GM21825 (cell line): ENCODE results near the gene ANAPC2.

ENCODE experiments used
- ATAC-seq: cut with Tn5 transposase; IDR thresholded peaks from one replicate; pipeline ENCODE4 v1.9.1; 2021; ENCODE audit warnings: mild to moderate bottlenecking, moderate library complexity; ENCODE audit not compliant: unreplicated experiment

Gene ANAPC2

GRCh38 chr9:137176302-137177182 lies 11.8 kb downstream of the ANAPC2 start:
- no peak for ATAC-seq

- no peak for ATAC-seq
Measured at GRCh38 chr9:137175345-137175961, 12.9 kb downstream of the ANAPC2 start.

GRCh38 chr9:137174722-137175293 lies 13.6 kb downstream of the ANAPC2 start:
- ATAC-seq = no peak

GRCh38 chr9:137173796-137174664 lies 14.3 kb downstream of the ANAPC2 start:
- ATAC-seq = no peak

- ATAC-seq = no peak
Measured at GRCh38 chr9:137172901-137173795, 15.2 kb downstream of the ANAPC2 start.

GRCh38 chr9:137171149-137171900 lies 17.0 kb downstream of the ANAPC2 start:
- no peak for ATAC-seq

GRCh38 chr9:137170486-137171148 lies 17.7 kb downstream of the ANAPC2 start:
- ATAC-seq = no peak

GRCh38 chr9:137169896-137170358 lies 18.4 kb downstream of the ANAPC2 start, which contains the start of gene LRRC26:
Gene LRRC26, minus strand, starts transcription at chr9:137170051. Its CDS starts 108 bp downstream, at chr9:137169943.
- no peak for ATAC-seq

- ATAC-seq = no peak
Measured at GRCh38 chr9:137168904-137169856, 19.2 kb downstream of the ANAPC2 start.

GRCh38 chr9:137168573-137168903 lies 19.8 kb downstream of the ANAPC2 start:
- no peak for ATAC-seq

- ATAC-seq = no peak
Measured at GRCh38 chr9:137167747-137168572, 20.4 kb downstream of the ANAPC2 start.

GRCh38 chr9:137167277-137167746 lies 21.0 kb downstream of the ANAPC2 start:
- ATAC-seq = no peak

GRCh38 chr9:137166380-137167229 lies 21.8 kb downstream of the ANAPC2 start:
- ATAC-seq = no peak

GRCh38 chr9:137165250-137165836 lies 23.0 kb downstream of the ANAPC2 start:
- no peak for ATAC-seq
